Peyer's patch (tissue), 4 donors: ENCODE results near the gene RCN1.

Experiments
- POLR2A ChIP-seq, 2 donors: fragments of 450-650 bp; IDR thresholded peaks; one replicate each; pipeline ENCODE4 v1.5.1; 2017; ENCODE audit warnings: antibody characterized with exemption in 2 of 2, mild to moderate bottlenecking in 2 of 2, moderate library complexity in 2 of 2
- TF ChIP-seq, protein P1 (sequence below), 6 experiments: fragments of 450-650 bp in 4 of 6; fragments of 200-600 bp in 2 of 6; sonication (generic) in 1 of 6; IDR thresholded peaks; one replicate each; pipeline ENCODE4 v1.5.1; 2017 to 2019; ENCODE audit warnings: antibody characterized with exemption in 6 of 6, mild to moderate bottlenecking in 3 of 6, moderate library complexity in 1 of 6

DNA sequence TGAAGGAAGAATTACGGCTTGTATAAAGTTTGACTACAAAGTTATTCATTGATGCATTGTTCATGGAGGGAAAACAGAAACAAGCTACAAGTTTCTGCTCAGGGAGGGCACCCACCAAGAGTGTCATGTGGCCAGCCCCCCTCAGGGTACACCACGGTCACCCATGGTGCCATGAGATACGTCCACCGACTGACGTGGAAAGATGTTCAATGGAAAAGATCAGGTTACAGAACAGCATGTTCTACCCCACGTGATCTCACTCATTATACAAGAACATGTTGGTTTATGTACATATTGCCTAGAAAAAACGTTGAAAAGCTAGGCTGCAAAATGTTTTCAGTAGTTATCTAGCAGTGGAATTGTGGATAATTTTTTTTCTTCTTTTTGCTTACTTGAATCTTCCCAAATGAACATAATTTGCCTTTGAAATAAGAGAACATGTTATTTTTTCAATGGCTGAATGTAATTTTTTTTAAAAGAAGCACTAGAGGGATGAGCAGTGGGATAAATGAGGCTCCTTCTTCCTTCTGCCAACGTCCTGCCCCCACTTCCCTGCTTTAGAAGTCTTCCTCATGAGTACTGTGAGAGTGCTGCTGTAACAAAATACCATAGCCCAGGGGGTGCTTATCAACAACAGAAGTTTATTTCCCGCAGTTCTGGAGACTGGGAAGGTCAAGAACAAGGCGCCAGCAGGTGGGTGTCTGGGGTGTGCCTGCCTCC lies 22.5 kb downstream of the RCN1 start:
- TF ChIP-seq, protein P1, sequence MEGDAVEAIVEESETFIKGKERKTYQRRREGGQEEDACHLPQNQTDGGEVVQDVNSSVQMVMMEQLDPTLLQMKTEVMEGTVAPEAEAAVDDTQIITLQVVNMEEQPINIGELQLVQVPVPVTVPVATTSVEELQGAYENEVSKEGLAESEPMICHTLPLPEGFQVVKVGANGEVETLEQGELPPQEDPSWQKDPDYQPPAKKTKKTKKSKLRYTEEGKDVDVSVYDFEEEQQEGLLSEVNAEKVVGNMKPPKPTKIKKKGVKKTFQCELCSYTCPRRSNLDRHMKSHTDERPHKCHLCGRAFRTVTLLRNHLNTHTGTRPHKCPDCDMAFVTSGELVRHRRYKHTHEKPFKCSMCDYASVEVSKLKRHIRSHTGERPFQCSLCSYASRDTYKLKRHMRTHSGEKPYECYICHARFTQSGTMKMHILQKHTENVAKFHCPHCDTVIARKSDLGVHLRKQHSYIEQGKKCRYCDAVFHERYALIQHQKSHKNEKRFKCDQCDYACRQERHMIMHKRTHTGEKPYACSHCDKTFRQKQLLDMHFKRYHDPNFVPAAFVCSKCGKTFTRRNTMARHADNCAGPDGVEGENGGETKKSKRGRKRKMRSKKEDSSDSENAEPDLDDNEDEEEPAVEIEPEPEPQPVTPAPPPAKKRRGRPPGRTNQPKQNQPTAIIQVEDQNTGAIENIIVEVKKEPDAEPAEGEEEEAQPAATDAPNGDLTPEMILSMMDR (IDR thresholded peaks at IDR 0.05) = no peak
- no peak for TF ChIP-seq POLR2A (IDR thresholded peaks at IDR 0.05)
